Measurements from ENCODE around the gene EIF4ENIF1. TPM values are rescaled to one million over a fixed set of nuclear protein-coding genes. Genes with fewer than 3 reads are reported as not detected.
A peak's percentile ranks its signal among the peaks of the same experiment; 100 is the strongest.

The EIF4ENIF1 gene
- total and polyA plus RNA-seq, 9 of the 15 experiments (the other 6 are each of a cell fraction or from before 2014, with no cell fraction given), result 2.5 to 24.9 (median 15.8) TPM

- TF ChIP-seq ZMIZ1 (IDR thresholded peaks at IDR 0.05; ENCODE audit: low read depth in 2 of 2, low read length in 2 of 2) (no peak), TEAD2 (tag; IDR thresholded peaks at IDR 0.05) (no peak), MITF (IDR thresholded peaks at IDR 0.05) (no peak), ETS1 (conservative IDR thresholded peaks at IDR 0.05; ENCODE audit: control insufficient read depth, low read depth, low read length) (no peak; the same call in 1 of the 2 replicates), PML (IDR thresholded peaks at IDR 0.05; ENCODE audit: low read length) (no peak; the same call in 1 of the 2 replicates), FOS (IDR thresholded peaks at IDR 0.05; ENCODE audit: extremely low read depth, insufficient read length) (no peak), NFRKB (IDR thresholded peaks at IDR 0.05; ENCODE audit: low read depth) (no peak), CREB3L1 (IDR thresholded peaks at IDR 0.05; ENCODE audit: borderline replicate concordance, low read depth) (peak; percentile 46), RAD51 (IDR thresholded peaks at IDR 0.05; ENCODE audit: borderline replicate concordance, low read depth) (no peak), SIN3B (IDR thresholded peaks at IDR 0.05; ENCODE audit: low read depth) (peak; percentile 61; the same call in 1 of the 2 replicates), TAF9B (IDR thresholded peaks at IDR 0.05; ENCODE audit: partially characterized antibody) (no peak), C11orf30 (IDR thresholded peaks at IDR 0.05; ENCODE audit: low read depth) (no peak; the same call in 1 of the 2 replicates), MECOM (CRISPR knock-in tag; IDR thresholded peaks at IDR 0.05) (no peak)
These were observed at the start of gene EIF4ENIF1 (continued) for GRCh38 chr22:31489632-31490495.
